GM21576 (cell line): ENCODE data around the gene ZC3H7A.
"Not testable (repeated sequence)": the region's sequence is repeated elsewhere in the genome, so short reads cannot be mapped to it uniquely, and the experiment has no call there.

Source experiments
- ATAC-seq: cut with Tn5 transposase; IDR thresholded peaks from one replicate; pipeline ENCODE4 v1.9.1; 2021; ENCODE audit warnings: mild to moderate bottlenecking, moderate library complexity; ENCODE audit not compliant: unreplicated experiment

Gene ZC3H7A

GRCh38 chr16:11797166-11797956 is at the start of gene ZC3H7A:
TSS of gene ZC3H7A (minus strand) at chr16:11797258. CDS start at chr16:11782354, 14,904 bp downstream.
- peak; percentile 87 for ATAC-seq

- ATAC-seq, result no peak
These were observed 47.4 kb upstream of the ZC3H7A start for GRCh38 chr16:11844499-11844898.

GRCh38 chr16:11843861-11844260 is 46.8 kb upstream of the ZC3H7A start:
- no peak for ATAC-seq

- no peak for ATAC-seq
These were observed 46.1 kb upstream of the ZC3H7A start for GRCh38 chr16:11843206-11843605.

- ATAC-seq, result no peak
These were observed 44.0 kb upstream of the ZC3H7A start for GRCh38 chr16:11841026-11841425.

- no peak for ATAC-seq
These were observed 39.7 kb upstream of the ZC3H7A start for GRCh38 chr16:11836650-11837244.

DNA sequence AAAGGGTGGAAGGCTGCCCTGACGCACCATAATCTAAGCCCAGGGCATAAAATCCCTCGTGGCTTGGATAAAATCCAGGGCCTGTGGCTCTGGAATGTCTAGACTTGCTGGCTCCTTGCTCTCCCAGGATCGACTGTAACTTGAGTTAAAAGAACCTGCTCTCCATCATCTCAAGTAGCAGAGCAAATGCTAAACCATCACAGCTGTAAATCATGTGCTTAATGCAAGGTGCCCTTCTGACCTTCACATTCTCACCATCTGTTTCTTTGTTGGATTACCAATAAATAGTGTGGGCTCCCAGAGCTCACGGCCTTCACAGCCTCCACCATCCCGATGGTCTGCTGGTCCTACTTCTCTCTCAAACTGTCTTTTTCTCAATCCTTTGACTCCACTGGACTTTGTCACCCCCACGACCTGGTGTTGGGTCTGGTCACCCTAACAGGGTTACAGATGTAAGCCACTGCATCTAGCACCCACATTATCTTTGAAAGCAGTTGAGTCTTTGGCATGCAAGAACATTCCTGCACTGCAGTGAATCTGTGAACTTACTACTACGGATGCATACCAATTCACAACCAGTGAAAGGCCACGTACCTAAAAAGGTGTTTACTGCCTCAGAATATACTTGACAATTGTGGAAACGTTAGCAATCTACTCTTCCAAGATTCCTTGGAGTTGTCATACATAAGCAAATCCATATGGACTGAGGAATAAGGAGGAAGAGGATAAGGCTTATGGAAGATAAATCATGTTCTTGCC is 39.0 kb upstream of the ZC3H7A start:
- no peak for ATAC-seq

GRCh38 chr16:11835309-11835708 is 38.3 kb upstream of the ZC3H7A start:
- ATAC-seq, result no peak

- ATAC-seq, result no peak
These were observed 37.1 kb upstream of the ZC3H7A start for GRCh38 chr16:11833951-11834695.

DNA sequence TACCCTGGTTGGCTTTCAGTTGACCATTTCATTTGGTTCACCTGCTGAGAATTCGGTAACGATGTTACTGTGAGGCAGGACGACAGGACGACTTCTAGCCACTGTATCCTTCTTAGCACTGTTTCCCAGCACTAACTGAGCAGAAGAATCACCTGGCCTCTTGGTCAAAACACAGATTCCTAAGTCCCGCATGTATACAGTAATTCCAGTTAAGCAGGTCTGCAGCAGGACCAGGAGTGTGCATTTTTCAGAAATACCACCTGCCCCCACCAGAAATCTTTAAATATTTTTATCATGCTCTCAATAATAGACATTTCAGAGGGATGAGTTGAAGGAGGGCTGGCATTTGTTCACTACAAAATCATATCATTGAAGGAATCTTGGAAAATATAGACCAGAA is 31.6 kb upstream of the ZC3H7A start:
- ATAC-seq, result no peak

GRCh38 chr16:11825520-11826165 is 28.6 kb upstream of the ZC3H7A start:
- not testable (repeated sequence) for ATAC-seq

DNA sequence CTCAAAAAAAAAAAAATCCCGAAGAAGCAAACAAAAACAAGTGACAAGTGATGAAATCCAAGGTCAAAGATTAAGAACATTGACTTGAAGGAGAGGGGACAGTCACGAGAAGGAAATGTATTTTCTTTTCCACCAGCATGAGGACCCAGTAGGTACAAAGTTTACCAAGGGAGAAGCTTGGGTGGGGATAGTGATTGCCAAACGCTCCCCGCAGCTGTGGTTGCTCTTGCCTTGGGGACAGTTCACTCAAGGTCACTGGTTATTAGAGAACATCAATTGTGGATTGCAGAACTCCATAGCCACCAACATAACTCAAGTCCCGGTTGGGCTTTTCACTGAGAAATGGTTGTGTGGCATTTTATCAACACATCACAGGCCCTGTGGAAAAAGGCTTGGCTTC is 27.3 kb upstream of the ZC3H7A start:
- no peak for ATAC-seq

DNA sequence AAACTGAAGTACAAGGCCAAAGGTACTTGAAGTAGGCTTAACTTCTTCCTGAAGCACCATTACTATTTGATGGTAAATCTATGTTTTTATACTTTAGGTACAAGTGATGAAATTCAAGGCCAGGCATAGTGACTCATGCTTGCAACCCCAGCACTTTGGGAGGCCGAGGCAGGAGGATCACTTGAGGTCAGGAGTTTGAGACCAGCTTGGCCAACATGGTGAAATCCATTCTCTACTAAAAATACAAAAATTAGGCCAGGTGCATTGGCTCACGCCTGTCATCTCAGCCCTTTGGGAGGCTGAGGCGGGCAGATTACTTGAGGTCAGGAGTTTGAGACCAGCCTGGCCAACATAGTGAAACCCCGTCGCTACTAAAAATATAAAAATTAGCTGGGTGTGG is 26.6 kb upstream of the ZC3H7A start:
- ATAC-seq, result not testable (repeated sequence)

DNA sequence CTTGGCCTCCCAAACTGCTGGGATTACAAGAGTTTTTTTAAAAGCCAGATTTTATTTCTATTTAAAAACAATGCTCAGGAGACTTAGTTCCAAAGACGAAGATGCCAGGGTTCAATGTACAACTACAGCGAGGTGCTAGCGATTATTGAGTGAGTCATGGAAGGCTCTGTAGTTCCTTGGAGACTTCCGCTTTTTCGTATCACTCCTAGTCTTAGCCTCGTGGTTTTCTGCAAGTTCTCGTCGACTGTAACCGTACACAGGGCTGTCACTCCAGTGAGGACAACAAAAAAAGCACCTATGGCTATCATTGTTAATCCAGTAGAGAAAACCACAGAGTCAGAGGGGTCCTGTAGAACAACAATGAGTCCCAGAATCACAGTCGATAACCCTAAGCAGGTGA is 22.7 kb upstream of the ZC3H7A start:
- ATAC-seq, result no peak

DNA sequence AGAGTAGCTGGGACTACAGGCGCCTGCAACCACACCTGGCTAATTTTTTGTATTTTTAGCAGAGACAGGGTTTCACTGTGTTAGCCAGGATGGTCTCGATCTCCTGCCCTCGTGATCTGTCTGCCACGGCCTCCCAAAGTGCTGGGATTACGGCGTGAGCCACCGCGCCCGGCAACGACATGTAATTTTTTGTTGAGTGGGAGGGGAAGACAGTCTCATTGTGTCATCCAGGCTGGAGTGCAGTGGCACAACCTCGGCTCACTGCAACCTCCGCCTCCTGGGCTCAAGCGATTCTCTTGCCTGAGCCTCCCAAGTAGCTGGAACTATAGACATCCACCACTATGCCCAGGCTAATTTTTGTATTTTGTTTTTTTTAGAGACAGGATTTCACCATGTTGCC is 21.9 kb upstream of the ZC3H7A start:
- not testable (repeated sequence) for ATAC-seq

DNA sequence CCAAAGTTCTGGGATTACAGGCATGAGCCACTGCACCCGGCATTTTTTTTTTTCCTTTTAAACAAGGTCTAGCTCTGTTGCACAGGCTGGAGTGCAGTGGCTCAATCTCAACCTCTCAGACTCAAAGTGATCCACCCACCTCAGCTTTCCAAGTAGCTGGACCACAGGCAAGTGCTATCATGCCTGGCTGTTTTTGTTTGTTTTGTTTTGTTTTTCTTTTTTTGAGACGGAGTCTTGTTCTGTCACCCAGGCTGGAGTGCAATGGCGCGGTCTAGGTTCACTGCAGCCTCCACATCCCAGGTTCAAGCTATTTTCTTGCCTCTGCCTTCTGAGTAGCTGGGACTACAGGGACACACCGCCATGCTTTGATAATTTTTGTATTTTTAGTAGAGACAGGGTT is 19.1 kb upstream of the ZC3H7A start:
- ATAC-seq, result no peak

GRCh38 chr16:11814800-11815199 is 17.7 kb upstream of the ZC3H7A start:
- not testable (repeated sequence) for ATAC-seq

DNA sequence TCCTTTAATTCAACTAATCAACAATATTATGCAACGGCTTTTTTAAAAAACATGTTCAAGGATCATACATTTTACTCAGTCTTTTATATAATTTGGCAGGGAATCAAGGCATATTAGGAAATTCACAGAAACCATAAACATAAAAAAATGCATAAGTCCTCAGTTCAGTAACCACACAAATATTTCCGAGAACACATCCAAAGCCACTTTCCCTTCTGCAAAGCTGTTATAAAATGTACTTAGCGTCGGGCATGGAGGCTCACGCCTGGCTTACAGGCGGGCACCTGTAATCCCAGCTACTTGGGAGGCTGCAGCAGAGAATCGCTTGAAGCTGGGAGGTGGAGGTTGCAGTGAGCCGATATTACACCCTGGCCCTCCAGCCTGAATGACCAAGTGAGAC is 9.7 kb upstream of the ZC3H7A start:
- no peak for ATAC-seq

- ATAC-seq, result no peak
These were observed 8.5 kb upstream of the ZC3H7A start for GRCh38 chr16:11805556-11805955.

DNA sequence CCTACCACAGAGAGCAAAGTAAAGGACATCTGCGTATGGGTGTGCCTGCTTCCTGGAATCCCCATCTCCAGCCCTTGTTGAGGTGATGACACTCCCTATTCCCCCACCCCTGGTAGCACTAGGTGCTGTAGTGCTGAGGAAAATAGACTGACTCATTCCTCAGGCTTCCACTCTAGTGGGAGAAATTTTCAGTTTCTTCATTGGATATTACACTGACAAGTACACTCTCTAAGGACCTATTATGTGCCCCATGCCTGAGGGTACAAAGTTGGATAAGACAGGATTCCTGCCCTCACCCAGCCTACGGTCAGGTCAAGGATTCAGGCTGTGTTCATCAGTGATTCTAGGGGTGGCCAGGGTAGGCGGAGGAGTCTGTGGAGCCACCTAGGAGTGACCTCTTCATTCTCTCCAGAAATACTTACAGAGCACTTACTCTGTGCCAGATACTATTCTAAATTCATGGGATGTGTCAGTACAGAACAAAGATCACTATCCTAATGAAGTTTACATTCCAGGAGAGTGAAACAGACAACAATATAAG is 4.5 kb upstream of the ZC3H7A start:
- no peak for ATAC-seq
